Upper lobe of right lung (tissue), 1 donor: Measurements from ENCODE around the gene NAGS. TPM values are rescaled to one million over a fixed set of nuclear protein-coding genes. Genes with fewer than 3 reads are reported as not detected.

Experiments used
- ATAC-seq: fragments of 200-7000 bp; cut with Tn5 transposase; one replicate; pipeline ENCODE4 v1.9.1; 2020; ENCODE audit warnings: mild to moderate bottlenecking, moderate library complexity
- DNase-seq: peaks from one replicate; pipeline ENCODE4 v3.0.0-alpha.2; 2020
- H3K27ac ChIP-seq: fragments of 200-600 bp; one replicate; pipeline ENCODE4 v1.8.0; 2022
- H3K27me3 ChIP-seq: fragments of 200-600 bp; one replicate; pipeline ENCODE4 v1.8.0; 2022; ENCODE audit warnings: mild to moderate bottlenecking
- H3K36me3 ChIP-seq: fragments of 200-600 bp; one replicate; pipeline ENCODE4 v1.8.0; 2022
- H3K4me1 ChIP-seq: fragments of 200-600 bp; one replicate; pipeline ENCODE4 v1.8.0; 2022
- H3K4me3 ChIP-seq: fragments of 200-600 bp; one replicate; pipeline ENCODE4 v1.8.0; 2022; ENCODE audit warnings: mild to moderate bottlenecking
- H3K9me3 ChIP-seq: fragments of 200-600 bp; one replicate; pipeline ENCODE4 v1.8.0; 2022
- CTCF ChIP-seq: fragments of 200-600 bp; IDR thresholded peaks from one replicate; pipeline ENCODE4 v1.8.0; 2022; ENCODE audit warnings: antibody characterized with exemption
- intact Hi-C: fragments of 100-400 bp; cut with DNase I; formaldehyde crosslinking; loops from one replicate; pipeline ENCODE4 v1.11.0; 2022
- total RNA-seq: library from RNA; stranded (reverse); fragmentation: NEBNext Ultra II Directional; extraction: Animal tissue kit (Norgen Biotek cat#: 25700); gene quantifications from one replicate; pipeline ENCODE4 v1.2.1, GENCODE V29; 2021
- donor health status: DM: no; HTN: yes; CAD: no; lungs with severe emphysema.

Gene NAGS
- total RNA-seq, 1 donor from 2014 or later, result 7.1 TPM

- Histone ChIP-seq H3K4me3 (no peak overlapping the region), H3K4me1 (no peaks in the 10 kb centered on the region), H3K36me3 (no peaks in the 10 kb centered on the region), H3K9me3 (no peaks in the 10 kb centered on the region), H3K27ac (no peak overlapping the region), H3K27me3 (peaks cover 16% of the 10 kb centered on the region)
- intact Hi-C loops, result no loop called here
- ATAC-seq (no peak), DNase-seq (no peak)
- no peak for TF ChIP-seq CTCF
Measured at GRCh38 chr17:43974382-43975266, 29.8 kb upstream of the NAGS start.

GRCh38 chr17:43975898-43976297, 28.5 kb upstream of the NAGS start:
- Histone ChIP-seq H3K27ac (no peak overlapping the region), H3K36me3 (no peaks in the 10 kb centered on the region), H3K27me3 (peaks cover 16% of the 10 kb centered on the region), H3K4me3 (no peak overlapping the region), H3K4me1 (no peaks in the 10 kb centered on the region), H3K9me3 (no peaks in the 10 kb centered on the region)
- ATAC-seq (no peak), DNase-seq (no peak)
- no peak for TF ChIP-seq CTCF
- intact Hi-C loops, result no loop called here

GRCh38 chr17:43976963-43977837, 27.2 kb upstream of the NAGS start:
- Histone ChIP-seq H3K4me1 (no peaks in the 10 kb centered on the region), H3K27ac (no peak overlapping the region), H3K4me3 (no peak overlapping the region), H3K36me3 (no peaks in the 10 kb centered on the region), H3K9me3 (no peaks in the 10 kb centered on the region), H3K27me3 (peaks cover 24% of the 10 kb centered on the region)
- no peak for DNase-seq
- no peak for ATAC-seq
- no peak for TF ChIP-seq CTCF
- intact Hi-C loops, result no loop called here

- no peaks in the 10 kb centered on the region for H3K9me3 ChIP-seq
- H3K36me3 ChIP-seq, result no peaks in the 10 kb centered on the region
- no peak overlapping the region for H3K4me3 ChIP-seq
- intact Hi-C loops, result no loop called here
- ATAC-seq (no peak), DNase-seq (no peak)
- peaks cover 33% of the 10 kb centered on the region for H3K27me3 ChIP-seq
- no peak overlapping the region for H3K27ac ChIP-seq
- no peaks in the 10 kb centered on the region for H3K4me1 ChIP-seq
- TF ChIP-seq CTCF, result no peak
Measured at GRCh38 chr17:43978078-43978477, 26.3 kb upstream of the NAGS start.

- H3K27ac ChIP-seq, result no peak overlapping the region
- DNase-seq (no peak), ATAC-seq (no peak)
- no peak for TF ChIP-seq CTCF
- H3K27me3 ChIP-seq, result peaks cover 42% of the 10 kb centered on the region
- intact Hi-C loops, result no loop called here
- no peaks in the 10 kb centered on the region for H3K36me3 ChIP-seq
- no peaks in the 10 kb centered on the region for H3K9me3 ChIP-seq
- no peak overlapping the region for H3K4me3 ChIP-seq
- H3K4me1 ChIP-seq, result peaks cover 8% of the 10 kb centered on the region
Measured at GRCh38 chr17:43979011-43979410, 25.4 kb upstream of the NAGS start.
